WERI-Rb-1 (cell line): ENCODE data around the gene KLHDC10.

ENCODE experiments used
- DNase-seq: peaks from one replicate; pipeline ENCODE4 v3.0.0-alpha.2; 2020
- H3K27ac ChIP-seq: fragments of 250-450 bp; sonication (Bioruptor Pico); 2 replicates; pipeline ENCODE4 v1.5.1; 2020; ENCODE audit warnings: mild to moderate bottlenecking, moderate library complexity
- H3K27me3 ChIP-seq: fragments of 250-450 bp; sonication (Bioruptor Pico); 2 replicates; pipeline ENCODE4 v1.5.1; 2021; ENCODE audit warnings: mild to moderate bottlenecking, low read depth, moderate library complexity; ENCODE audit not compliant: insufficient read depth, severe bottlenecking
- H3K36me3 ChIP-seq: fragments of 250-450 bp; sonication (Bioruptor Pico); 2 replicates; pipeline ENCODE4 v1.5.1; 2020; ENCODE audit warnings: mild to moderate bottlenecking, moderate library complexity
- H3K4me3 ChIP-seq: 2 replicates; pipeline ENCODE4 v1.5.1; 2011; ENCODE audit warnings: low read depth, mild to moderate bottlenecking, control low read depth, low read length
- H3K9me3 ChIP-seq: fragments of 250-450 bp; sonication (Bioruptor Pico); 2 replicates; pipeline ENCODE4 v1.5.1; 2021; ENCODE audit warnings: mild to moderate bottlenecking, moderate library complexity; ENCODE audit not compliant: severe bottlenecking
- TF ChIP-seq, protein P1 (sequence below): IDR thresholded peaks from 2 replicates; pipeline ENCODE4 v1.5.1; 2011; ENCODE audit warnings: low read depth, mild to moderate bottlenecking, control low read depth, inconsistent platforms, low read length

The KLHDC10 gene

DNA sequence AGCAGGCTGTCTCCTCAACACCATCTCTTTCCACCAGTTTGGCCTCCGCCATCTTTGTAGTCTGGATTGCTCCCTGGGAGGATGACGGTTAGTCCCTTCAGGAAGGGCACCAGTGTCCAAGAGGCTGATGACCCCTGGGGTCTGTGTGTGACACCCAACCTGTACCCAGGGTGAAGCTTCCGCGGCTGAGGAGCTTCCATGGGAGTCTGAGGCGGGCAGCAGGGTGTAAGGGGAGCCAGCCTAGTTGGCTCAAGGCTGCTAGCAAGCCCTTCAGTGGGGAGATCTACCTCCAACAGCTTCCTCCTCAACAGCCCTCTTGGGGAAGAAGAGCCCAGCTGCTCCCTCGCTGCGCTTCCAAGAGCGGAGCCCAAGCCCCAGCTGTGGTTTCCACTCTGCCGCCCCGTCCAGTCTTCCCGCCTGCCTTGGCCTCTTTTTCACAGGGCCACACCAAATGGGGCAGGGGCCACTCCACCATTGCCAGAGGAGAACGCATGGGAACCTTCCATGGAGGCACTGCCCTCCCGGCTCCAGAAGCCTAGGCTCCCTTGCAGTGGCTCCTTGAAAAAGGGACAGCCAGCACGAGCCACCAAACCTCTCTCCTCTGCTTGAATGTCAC lies 77.5 kb downstream of the KLHDC10 start:
- H3K27ac ChIP-seq, result no peak overlapping the region
- TF ChIP-seq, protein P1, sequence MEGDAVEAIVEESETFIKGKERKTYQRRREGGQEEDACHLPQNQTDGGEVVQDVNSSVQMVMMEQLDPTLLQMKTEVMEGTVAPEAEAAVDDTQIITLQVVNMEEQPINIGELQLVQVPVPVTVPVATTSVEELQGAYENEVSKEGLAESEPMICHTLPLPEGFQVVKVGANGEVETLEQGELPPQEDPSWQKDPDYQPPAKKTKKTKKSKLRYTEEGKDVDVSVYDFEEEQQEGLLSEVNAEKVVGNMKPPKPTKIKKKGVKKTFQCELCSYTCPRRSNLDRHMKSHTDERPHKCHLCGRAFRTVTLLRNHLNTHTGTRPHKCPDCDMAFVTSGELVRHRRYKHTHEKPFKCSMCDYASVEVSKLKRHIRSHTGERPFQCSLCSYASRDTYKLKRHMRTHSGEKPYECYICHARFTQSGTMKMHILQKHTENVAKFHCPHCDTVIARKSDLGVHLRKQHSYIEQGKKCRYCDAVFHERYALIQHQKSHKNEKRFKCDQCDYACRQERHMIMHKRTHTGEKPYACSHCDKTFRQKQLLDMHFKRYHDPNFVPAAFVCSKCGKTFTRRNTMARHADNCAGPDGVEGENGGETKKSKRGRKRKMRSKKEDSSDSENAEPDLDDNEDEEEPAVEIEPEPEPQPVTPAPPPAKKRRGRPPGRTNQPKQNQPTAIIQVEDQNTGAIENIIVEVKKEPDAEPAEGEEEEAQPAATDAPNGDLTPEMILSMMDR, result no peak
- H3K27me3 ChIP-seq, result no peaks in the 10 kb centered on the region
- no peaks in the 10 kb centered on the region for H3K36me3 ChIP-seq
- H3K9me3 ChIP-seq, result no peaks in the 10 kb centered on the region
- no peak for DNase-seq
- H3K4me3 ChIP-seq, result no peak overlapping the region

- H3K36me3 ChIP-seq, result no peaks in the 10 kb centered on the region
- H3K9me3 ChIP-seq, result no peaks in the 10 kb centered on the region
- H3K27ac ChIP-seq, result no peak overlapping the region
- no peak overlapping the region for H3K4me3 ChIP-seq
- TF ChIP-seq, protein P1, result no peak
- no peak for DNase-seq
- H3K27me3 ChIP-seq, result no peaks in the 10 kb centered on the region
Measured at GRCh38 chr7:130148561-130148960, 78.2 kb downstream of the KLHDC10 start.

DNA sequence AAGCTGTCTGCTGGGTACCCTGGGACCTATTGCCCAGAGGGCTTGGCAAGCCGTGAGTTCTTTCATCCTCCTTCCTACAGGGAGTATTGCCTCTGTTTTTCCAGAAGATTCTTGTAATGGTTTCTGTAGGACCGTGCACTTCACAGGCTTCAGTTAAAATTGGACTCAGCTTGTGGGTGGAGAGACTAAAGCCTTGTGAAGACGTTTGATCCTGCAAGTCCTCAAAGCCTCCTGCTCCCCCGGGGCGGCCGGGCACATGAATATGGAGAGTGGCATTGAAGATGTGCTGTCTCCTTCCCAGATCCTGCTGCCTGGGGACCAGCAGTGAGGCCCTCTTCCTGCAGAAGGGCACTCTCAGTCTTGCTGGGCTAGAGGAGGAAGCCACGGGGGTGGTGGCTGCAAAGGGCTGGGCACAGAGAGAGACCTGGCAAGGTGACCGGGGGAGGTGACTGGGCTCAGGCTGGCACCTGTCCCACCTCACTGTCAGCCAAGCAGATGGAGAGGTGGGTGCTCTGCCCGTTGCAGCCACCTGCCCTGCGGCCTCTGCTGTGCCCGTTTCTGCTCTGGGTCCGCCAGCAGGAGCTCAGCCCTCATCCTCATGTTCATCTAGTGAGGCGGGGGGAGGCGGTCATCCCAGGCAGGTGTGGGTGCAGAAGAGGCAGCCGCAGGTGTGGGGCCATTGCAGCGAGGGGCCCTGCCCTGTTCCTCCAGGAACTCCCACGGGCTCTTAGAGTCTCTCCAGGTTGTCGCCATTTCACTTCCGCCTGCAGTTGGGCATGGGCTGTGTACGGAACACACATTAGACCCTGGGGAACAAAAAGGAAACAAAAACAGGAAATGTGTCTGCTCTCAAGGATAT lies 79.2 kb downstream of the KLHDC10 start:
- TF ChIP-seq, protein P1, result no peak
- no peak overlapping the region for H3K27ac ChIP-seq

DNA sequence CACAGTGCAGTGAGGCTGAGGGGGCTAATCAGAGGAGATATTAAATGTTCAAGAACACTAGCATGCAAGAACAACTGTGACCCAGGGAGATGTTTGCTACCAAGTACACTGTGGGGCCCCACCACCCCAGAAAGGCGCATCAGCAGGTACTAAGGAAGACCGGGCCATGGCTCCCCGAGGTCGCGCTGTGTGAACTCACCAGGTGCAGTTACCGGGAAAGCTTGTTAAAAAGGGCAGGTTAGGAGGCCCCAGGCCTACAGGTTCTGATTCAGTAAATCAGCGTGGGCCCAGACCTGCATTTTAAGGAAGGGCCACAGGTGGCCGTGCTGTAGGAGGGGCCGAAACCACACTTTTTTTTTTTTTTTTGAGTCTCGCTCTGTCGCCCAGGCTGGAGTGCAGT lies 80.3 kb downstream of the KLHDC10 start:
- H3K27ac ChIP-seq, result no peak overlapping the region
- TF ChIP-seq, protein P1, result no peak

More for the DNA sequence above, 79.2 kb downstream of the KLHDC10 start:
- no peaks in the 10 kb centered on the region for H3K36me3 ChIP-seq
- H3K4me3 ChIP-seq, result no peak overlapping the region
- no peaks in the 10 kb centered on the region for H3K9me3 ChIP-seq
- no peaks in the 10 kb centered on the region for H3K27me3 ChIP-seq
- no peak for DNase-seq

GRCh38 chr7:130151591-130152492 lies 81.5 kb downstream of the KLHDC10 start:
- no peak for DNase-seq
- Histone ChIP-seq H3K27me3 (no peaks in the 10 kb centered on the region), H3K4me3 (no peak overlapping the region), H3K36me3 (no peaks in the 10 kb centered on the region), H3K27ac (no peak overlapping the region), H3K9me3 (no peaks in the 10 kb centered on the region)
- TF ChIP-seq, protein P1, result no peak

More for the DNA sequence above, 80.3 kb downstream of the KLHDC10 start:
- no peak overlapping the region for H3K4me3 ChIP-seq
- no peaks in the 10 kb centered on the region for H3K9me3 ChIP-seq
- no peaks in the 10 kb centered on the region for H3K27me3 ChIP-seq
- no peaks in the 10 kb centered on the region for H3K36me3 ChIP-seq
- no peak for DNase-seq
